A549 (cell line): ENCODE measurements around the gene LRRC71. TPM values are rescaled to one million over a fixed set of nuclear protein-coding genes. Genes with fewer than 3 reads are reported as not detected.

Experiments used
- ATAC-seq, 2 experiments: fragments of 200-7000 bp in 1 of 2; fragments of >200 bp in 1 of 2; cut with Nextera tagmentation in 1 of 2; cut with Tn5 transposase in 1 of 2; 3 replicates each; pipeline versions ENCODE4 v1.8.0 to v1.9.1; 2018 to 2020; ENCODE audit warnings: mild to moderate bottlenecking in 1 of 2, moderate library complexity in 1 of 2
- CTCF ChIA-PET: fragments of 300-600 bp; sonication (Branson Sonifier 250); formaldehyde crosslinking; extraction: SDS; loops from one replicate; lab custom pipeline; 2021; ENCODE audit warnings: antibody characterized with exemption, inconsistent platforms; lab: Yijun Ruan, JAX
- POLR2A ChIA-PET: fragments of 350-600 bp; formaldehyde crosslinking; extraction: SDS; loops from one replicate; lab custom pipeline; 2021; ENCODE audit warnings: antibody characterized with exemption, inconsistent platforms; lab: Yijun Ruan, JAX
- DNase-seq, 2 experiments: peaks; one replicate each; pipeline versions ENCODE4 v3.0.0 to v3.0.0-alpha.2; 2011 to 2016; ENCODE audit warnings: low read depth in 1 of 2, low spot score in 1 of 2
- FAIRE-seq: peaks from 2 replicates; lab custom pipeline; 2011; peaks lifted over from hg19 to GRCh38; lab: Jason Lieb, UNC
- H3K27ac ChIP-seq, 2 experiments: fragments of >200 bp; sonication (Bioruptor Twin); formaldehyde crosslinking; 3 replicates each; pipeline ENCODE4 v1.5.1; 2016 to 2017
- H3K4me1 ChIP-seq: fragments of >200 bp; sonication (Bioruptor Twin); formaldehyde crosslinking; 3 replicates; pipeline ENCODE4 v1.6.1; 2016
- H3K4me2 ChIP-seq: fragments of >200 bp; sonication (Bioruptor Twin); formaldehyde crosslinking; 3 replicates; pipeline ENCODE4 v1.6.1; 2016
- H3K4me3 ChIP-seq: fragments of >200 bp; sonication (Bioruptor Twin); formaldehyde crosslinking; 3 replicates; pipeline ENCODE4 v1.5.1; 2016
- H3K9me3 ChIP-seq: fragments of >200 bp; sonication (Bioruptor Twin); formaldehyde crosslinking; 3 replicates; pipeline ENCODE4 v1.6.1; 2016
- CBX2 ChIP-seq: fragments of 200-600 bp; sonication (generic); IDR thresholded peaks from 2 replicates; pipeline ENCODE4 v1.6.1; 2016; ENCODE audit warnings: low read depth, mild to moderate bottlenecking, borderline replicate concordance
- CHD2 ChIP-seq: fragments of 150-350 bp; IDR thresholded peaks from 2 replicates; pipeline ENCODE4 v1.6.1; 2014; ENCODE audit warnings: low read length; ENCODE audit not compliant: partially characterized antibody
- EHMT2 ChIP-seq: fragments of 200-600 bp; sonication (generic); IDR thresholded peaks from 2 replicates; pipeline ENCODE4 v1.6.1; 2016; ENCODE audit warnings: antibody characterized with exemption, low read depth, mild to moderate bottlenecking, moderate library complexity
- FOSL2 ChIP-seq, 2 experiments: fragments of 450-650 bp in 1 of 2; fragments of >200 bp in 1 of 2; sonication (Bioruptor Twin) in 1 of 2; formaldehyde crosslinking; IDR thresholded peaks; 2 replicates each; pipeline versions ENCODE4 v1.5.0 to v1.6.1; 2016 to 2020; ENCODE audit warnings: mild to moderate bottlenecking in 1 of 2, moderate library complexity in 1 of 2
- FOXS1 ChIP-seq: fragments of 250-450 bp; sonication (Bioruptor Pico); IDR thresholded peaks from 2 replicates; pipeline ENCODE4 v1.5.0; 2020; ENCODE audit warnings: mild to moderate bottlenecking, moderate library complexity
- HOXA7 ChIP-seq: fragments of 250-450 bp; sonication (Bioruptor Pico); IDR thresholded peaks from 2 replicates; pipeline ENCODE4 v1.5.0; 2020; ENCODE audit warnings: mild to moderate bottlenecking, moderate library complexity
- HOXB13 ChIP-seq: fragments of 250-450 bp; sonication (Bioruptor Pico); IDR thresholded peaks from 2 replicates; pipeline ENCODE4 v1.5.0; 2020; ENCODE audit warnings: low read depth, mild to moderate bottlenecking, moderate library complexity
- HOXB5 ChIP-seq: fragments of 250-450 bp; sonication (Bioruptor Pico); IDR thresholded peaks from 2 replicates; pipeline ENCODE4 v1.5.0; 2020; ENCODE audit warnings: mild to moderate bottlenecking, moderate library complexity
- MAFK ChIP-seq: fragments of 450-650 bp; IDR thresholded peaks from 2 replicates; pipeline ENCODE4 v1.6.1; 2014; ENCODE audit not compliant: partially characterized antibody
- POLR2A ChIP-seq: IDR thresholded peaks from 2 replicates; pipeline ENCODE4 v1.6.1; 2012; ENCODE audit warnings: mild to moderate bottlenecking, low read length
- POLR2AphosphoS2 ChIP-seq: conservative IDR thresholded peaks from 2 replicates; pipeline ENCODE4 v1.6.1; 2012; ENCODE audit warnings: low read length, improper control_type of control experiment, inconsistent platforms
- RAD21 ChIP-seq, 2 experiments: fragments of >200 bp in 1 of 2; sonication (Bioruptor Twin) in 1 of 2; formaldehyde crosslinking in 1 of 2; IDR thresholded peaks in 1 of 2; conservative IDR thresholded peaks in 1 of 2; 2 replicates in 1 of 2; 3 replicates in 1 of 2; pipeline ENCODE4 v1.6.1; 2012 to 2018; ENCODE audit warnings: inconsistent platforms in 1 of 2
- RCOR1 ChIP-seq: fragments of 150-350 bp; IDR thresholded peaks from 2 replicates; pipeline ENCODE4 v1.6.1; 2014; ENCODE audit warnings: antibody characterized with exemption, low read length, low read depth
- RNF2 ChIP-seq: fragments of 200-600 bp; sonication (generic); IDR thresholded peaks from 2 replicates; pipeline ENCODE4 v1.6.1; 2016; ENCODE audit warnings: low read depth, mild to moderate bottlenecking, antibody characterized with exemption, moderate library complexity, borderline replicate concordance
- SREBF2 ChIP-seq: fragments of 450-650 bp; IDR thresholded peaks from 2 replicates; pipeline ENCODE4 v1.6.1; 2014; ENCODE audit warnings: mild to moderate bottlenecking, moderate library complexity
- TP53 ChIP-seq: fragments of 250-450 bp; sonication (Bioruptor Pico); IDR thresholded peaks from 2 replicates; pipeline ENCODE4 v1.5.0; 2021; ENCODE audit warnings: mild to moderate bottlenecking, moderate library complexity
- ZFP36 ChIP-seq: fragments of 450-650 bp; IDR thresholded peaks from 2 replicates; pipeline ENCODE4 v1.6.1; 2014; ENCODE audit warnings: borderline replicate concordance; ENCODE audit not compliant: partially characterized antibody
- WGBS: methylation state at CpG from one replicate; pipeline ENCODE4 v1.1.6; 2017; ENCODE audit errors: missing lambda C conversion rate; 5-methylcytosine and 5-hydroxymethylcytosine counted together
- polyA plus RNA-seq, 4 experiments: library from polyadenylated mRNA; depleted of rRNA in 3 of 4; stranded (reverse); fragments of >200 nt; fragmentation: RNase III in 1 of 4; extraction: RNeasy Plus Mini Kit Qiagen cat#74134 plus additional on column Dnase treatment in 1 of 4; gene quantifications; 2 replicates in 3 of 4; 3 replicates in 1 of 4; pipeline ENCODE4 v1.2.3, GENCODE V29; 2011 to 2017
- TF ChIP-seq, protein P1 (sequence below): IDR thresholded peaks from 2 replicates; pipeline ENCODE4 v1.6.1; 2012; ENCODE audit warnings: low read depth, borderline replicate concordance
- TF ChIP-seq, protein P2 (sequence below): fragments of 250-450 bp; sonication (Bioruptor Pico); IDR thresholded peaks from 2 replicates; pipeline ENCODE4 v1.5.0; 2020; ENCODE audit warnings: low read depth, mild to moderate bottlenecking, moderate library complexity
- TF ChIP-seq, protein P3 (sequence below): fragments of >200 bp; sonication (Bioruptor Twin); formaldehyde crosslinking; IDR thresholded peaks from 3 replicates; pipeline ENCODE4 v1.6.1; 2016

LRRC71 gene
- polyA plus RNA-seq, 2 of the 4 experiments (the other 2 are of a cell fraction) = 0.10 TPM; not detected in 1

DNA sequence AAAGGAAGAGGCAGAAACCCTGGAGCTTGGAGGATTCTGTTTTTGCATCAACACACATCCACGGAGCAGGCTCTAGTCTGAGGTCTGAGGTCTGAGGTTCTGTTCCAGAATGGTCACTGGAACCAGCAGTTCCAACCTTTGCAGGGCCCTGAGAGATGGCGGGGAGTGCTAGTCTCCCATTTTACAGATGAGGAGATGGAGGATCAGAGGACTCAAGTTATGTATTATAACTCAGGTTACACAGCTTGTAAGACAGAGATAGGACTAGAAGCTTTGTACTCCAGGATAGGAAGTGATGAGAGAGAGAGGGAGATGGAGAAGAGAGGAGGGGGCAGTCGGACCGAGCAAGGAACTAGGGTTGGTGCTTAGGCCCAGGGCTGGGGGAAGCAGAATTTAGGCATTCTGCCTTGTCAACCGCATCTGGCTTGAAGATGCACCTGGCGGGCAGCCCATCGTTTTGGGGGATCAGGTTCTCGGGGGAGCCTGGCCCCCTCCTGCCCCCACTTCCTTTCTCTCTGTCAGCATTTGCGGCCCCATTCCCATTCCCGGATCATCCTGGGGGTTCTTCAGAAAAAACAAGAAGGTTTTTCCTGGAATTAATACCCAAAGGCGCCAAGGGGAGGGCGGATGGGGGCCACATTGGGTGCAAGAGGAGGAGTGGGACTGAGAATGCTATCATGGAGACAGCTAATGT is 21.3 kb upstream of the LRRC71 start (continued):
- TF ChIP-seq RCOR1 (no peak), MAFK (no peak), TP53 (CRISPR knock-in tag) (no peak), FOXS1 (CRISPR knock-in tag) (no peak)

DNA sequence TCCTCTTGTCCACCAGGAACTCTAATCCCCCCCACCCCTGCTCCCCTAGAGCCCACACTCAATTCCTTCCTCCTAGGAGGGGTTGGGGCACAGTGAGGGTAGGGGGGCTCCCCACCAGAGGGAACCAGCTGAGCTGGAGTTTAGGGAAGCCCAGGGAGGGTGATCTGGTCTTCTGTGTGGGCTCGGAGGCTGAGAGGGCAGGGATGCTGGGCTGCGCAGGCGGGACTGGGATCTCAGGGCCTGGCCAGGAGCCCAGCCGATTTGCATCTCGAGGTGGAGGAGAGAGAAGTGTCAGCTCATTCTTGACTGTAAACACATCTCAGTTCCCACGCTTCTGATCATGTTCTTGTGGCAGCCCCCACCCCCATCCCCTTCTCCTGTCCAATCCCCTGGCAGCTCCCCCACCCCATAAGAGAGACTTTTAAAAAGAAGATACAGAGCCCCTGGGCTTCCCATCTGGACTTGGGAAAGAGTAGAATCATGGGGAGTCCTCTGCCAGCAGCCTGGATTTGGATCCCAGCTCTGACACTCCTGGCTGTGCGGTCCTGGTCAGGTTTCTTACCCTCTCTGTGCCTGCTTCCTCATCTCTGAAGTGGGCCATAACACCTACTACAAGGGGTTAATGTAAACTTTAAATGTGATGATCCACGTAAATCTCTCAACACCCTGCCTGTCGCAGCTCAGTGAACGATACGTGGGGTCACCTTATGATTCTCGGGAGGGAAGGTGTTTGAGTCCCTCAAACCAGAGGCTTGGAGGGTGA is 20.3 kb upstream of the LRRC71 start:
- no peak for FAIRE-seq
- TF ChIP-seq HOXB13 (CRISPR knock-in tag) (no peak), CHD2 (no peak), CBX2 (no peak), HOXA7 (CRISPR knock-in tag) (no peak), RNF2 (no peak)
- TF ChIP-seq, protein P1, sequence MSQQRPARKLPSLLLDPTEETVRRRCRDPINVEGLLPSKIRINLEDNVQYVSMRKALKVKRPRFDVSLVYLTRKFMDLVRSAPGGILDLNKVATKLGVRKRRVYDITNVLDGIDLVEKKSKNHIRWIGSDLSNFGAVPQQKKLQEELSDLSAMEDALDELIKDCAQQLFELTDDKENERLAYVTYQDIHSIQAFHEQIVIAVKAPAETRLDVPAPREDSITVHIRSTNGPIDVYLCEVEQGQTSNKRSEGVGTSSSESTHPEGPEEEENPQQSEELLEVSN = no peak
- 84% methylated on average over 12 of the region's 12 CpGs for WGBS
- Histone ChIP-seq H3K27ac (peak overlapping the region in 1 of 2 experiments; percentile 93; a peak in 4 of 6 replicates), H3K4me3 (no peak overlapping the region), H3K9me3 (no peaks in the 10 kb centered on the region), H3K4me2 (0 out of 3 replicates have a peak overlapping the region, but pooled peaks have one; percentile 2), H3K4me1 (peaks cover 55% of the 10 kb centered on the region)
- no peak for ATAC-seq
- ChIA-PET POLR2A (no interaction called here), CTCF (interaction anchor here (0.6 to 8.6 kb wide), 9 partner anchors 17 to 241 kb away, joined by 3 to 84 read pairs (median 4); partner anchors contain the start of genes CRABP2, INSRR, LRRC71 and NTRK1)
- DNase-seq = no peak

DNA sequence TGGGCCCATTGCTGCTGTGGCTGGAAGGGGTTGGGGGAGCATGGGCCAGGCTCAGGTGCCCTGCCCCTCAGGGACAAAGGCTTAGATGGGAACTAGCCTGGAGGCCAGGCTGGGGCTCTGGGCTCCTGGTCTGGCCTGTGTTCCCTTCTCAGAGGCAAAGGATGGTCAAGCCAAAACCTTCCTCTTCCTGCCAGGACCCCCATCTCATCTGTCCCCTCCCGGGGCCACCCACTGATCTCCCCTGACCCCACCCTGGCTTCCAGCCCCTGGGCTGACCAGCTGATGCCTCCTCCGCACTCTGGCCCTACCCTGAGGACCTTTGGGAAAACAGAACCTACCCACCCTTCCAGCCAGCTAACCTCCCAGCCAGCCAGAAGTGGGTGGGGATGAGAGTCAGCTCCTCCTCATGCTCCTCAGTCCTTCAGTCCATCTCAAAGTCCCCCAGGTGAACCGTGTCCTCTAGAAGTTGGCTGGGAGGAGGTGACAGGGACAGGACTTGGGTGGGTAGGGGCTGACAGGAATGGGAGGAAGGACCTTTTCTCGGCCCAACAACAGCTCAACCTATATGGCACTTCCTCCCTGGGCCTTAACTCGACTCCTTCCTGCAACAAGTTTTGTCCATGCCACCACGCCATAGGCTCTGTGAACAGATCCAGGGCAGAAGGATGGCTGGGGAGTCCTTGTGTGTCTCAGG is 19.4 kb upstream of the LRRC71 start:
- H3K4me1 ChIP-seq = peaks cover 46% of the 10 kb centered on the region
- CTCF ChIA-PET = interaction anchor here (0.8 to 8.6 kb wide), 7 partner anchors 16 to 212 kb away, joined by 3 to 84 read pairs (median 5); partner anchors contain the start of genes INSRR, LRRC71 and NTRK1
- H3K9me3 ChIP-seq = no peaks in the 10 kb centered on the region
- POLR2A ChIA-PET = no interaction called here
- DNase-seq (no peak), ATAC-seq (no peak), FAIRE-seq (no peak)
- H3K4me2 ChIP-seq = no peak overlapping the region
- TF ChIP-seq HOXA7 (CRISPR knock-in tag) (no peak), ZFP36 (no peak), EHMT2 (no peak), SREBF2 (no peak), MAFK (no peak), POLR2AphosphoS2 (no peak), POLR2A (no peak), FOXS1 (CRISPR knock-in tag) (no peak), FOSL2 (IDR thresholded peaks at IDR 0.05) (no peak), FOSL2 (CRISPR knock-in tag; IDR thresholded peaks at IDR 0.05) (no peak), HOXB5 (CRISPR knock-in tag) (no peak), RAD21 (conservative IDR thresholded peaks at IDR 0.05 in 1 of 2, IDR thresholded peaks at IDR 0.05 in 1 of 2) (no peak)
- TF ChIP-seq, protein P2, sequence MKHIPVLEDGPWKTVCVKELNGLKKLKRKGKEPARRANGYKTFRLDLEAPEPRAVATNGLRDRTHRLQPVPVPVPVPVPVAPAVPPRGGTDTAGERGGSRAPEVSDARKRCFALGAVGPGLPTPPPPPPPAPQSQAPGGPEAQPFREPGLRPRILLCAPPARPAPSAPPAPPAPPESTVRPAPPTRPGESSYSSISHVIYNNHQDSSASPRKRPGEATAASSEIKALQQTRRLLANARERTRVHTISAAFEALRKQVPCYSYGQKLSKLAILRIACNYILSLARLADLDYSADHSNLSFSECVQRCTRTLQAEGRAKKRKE (CRISPR knock-in tag) = no peak
- TF ChIP-seq, protein P3, sequence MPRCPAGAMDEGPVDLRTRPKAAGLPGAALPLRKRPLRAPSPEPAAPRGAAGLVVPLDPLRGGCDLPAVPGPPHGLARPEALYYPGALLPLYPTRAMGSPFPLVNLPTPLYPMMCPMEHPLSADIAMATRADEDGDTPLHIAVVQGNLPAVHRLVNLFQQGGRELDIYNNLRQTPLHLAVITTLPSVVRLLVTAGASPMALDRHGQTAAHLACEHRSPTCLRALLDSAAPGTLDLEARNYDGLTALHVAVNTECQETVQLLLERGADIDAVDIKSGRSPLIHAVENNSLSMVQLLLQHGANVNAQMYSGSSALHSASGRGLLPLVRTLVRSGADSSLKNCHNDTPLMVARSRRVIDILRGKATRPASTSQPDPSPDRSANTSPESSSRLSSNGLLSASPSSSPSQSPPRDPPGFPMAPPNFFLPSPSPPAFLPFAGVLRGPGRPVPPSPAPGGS = no peak
- WGBS = 69% methylated on average over 6 of the region's 6 CpGs
- peak overlapping the region in 1 of 2 experiments; percentile 93; a peak in 3 of 6 replicates for H3K27ac ChIP-seq
- H3K4me3 ChIP-seq = no peak overlapping the region
